Testis (tissue), 3 donors: ENCODE results near the gene GMPR. TPM values are rescaled to one million over a fixed set of nuclear protein-coding genes. Genes with fewer than 3 reads are reported as not detected.

Experiments used
- DNase-seq: peaks from one replicate; pipeline ENCODE4 v3.0.0-alpha.2; 2019
- H3K27ac ChIP-seq, 2 donors: fragments of 200-600 bp; sonication (generic); one replicate each; pipeline ENCODE4 v1.5.1; 2019
- H3K27me3 ChIP-seq: fragments of 200-600 bp; sonication (generic); one replicate; pipeline ENCODE4 v1.5.1; 2019
- H3K36me3 ChIP-seq: fragments of 200-600 bp; sonication (generic); one replicate; pipeline ENCODE4 v1.5.1; 2017; ENCODE audit warnings: low read depth; ENCODE audit errors: missing control alignments
- H3K4me1 ChIP-seq: fragments of 200-600 bp; sonication (generic); one replicate; pipeline ENCODE4 v1.5.1; 2019
- H3K4me3 ChIP-seq, 2 donors: fragments of 200-600 bp; sonication (generic); one replicate each; pipeline ENCODE4 v1.5.1; 2017 to 2019
- H3K9me3 ChIP-seq: fragments of 200-600 bp; sonication (generic); one replicate; pipeline ENCODE4 v1.5.1; 2017
- POLR2A ChIP-seq: fragments of 450-650 bp; IDR thresholded peaks from one replicate; pipeline ENCODE4 v1.6.1; 2017; ENCODE audit warnings: antibody characterized with exemption, mild to moderate bottlenecking, moderate library complexity
- WGBS, 2 donors: methylation state at CpG; one replicate each; pipeline ENCODE4 v1.1.5; 2018; 5-methylcytosine and 5-hydroxymethylcytosine counted together
- intact Hi-C: fragments of 100-400 bp; cut with DNase I; formaldehyde crosslinking; loops from one replicate; pipeline ENCODE4 v1.15.1; 2023; ENCODE audit warnings: low total_unique reads
- polyA plus RNA-seq: library from polyadenylated mRNA; stranded (reverse); fragments of 350-450 nt; fragmentation: Illumina TruSeq; extraction: RNeasy Lipid Tissue Mini Kit (QIAGEN cat#74804); gene quantifications from one replicate; pipeline ENCODE4 v1.2.3, GENCODE V29; 2014; ENCODE audit warnings: low read depth, low replicate concordance; ENCODE audit not compliant: insufficient read depth
- total RNA-seq, 2 donors: library from RNA; depleted of rRNA; stranded (reverse); fragments of >200 nt; gene quantifications; one replicate each; pipeline ENCODE4 v1.2.3, GENCODE V29; 2016
- TF ChIP-seq, protein P1 (sequence below), 3 experiments: fragments of 450-650 bp in 2 of 3; fragments of 200-600 bp in 1 of 3; sonication (generic) in 1 of 3; IDR thresholded peaks; one replicate each; pipeline ENCODE4 v1.5.1; 2016 to 2019; ENCODE audit warnings: antibody characterized with exemption in 3 of 3, mild to moderate bottlenecking in 2 of 3, moderate library complexity in 1 of 3

Gene GMPR
- total and polyA plus RNA-seq, 3 donors from 2014 or later: 121 to 215 (median 164) TPM

DNA sequence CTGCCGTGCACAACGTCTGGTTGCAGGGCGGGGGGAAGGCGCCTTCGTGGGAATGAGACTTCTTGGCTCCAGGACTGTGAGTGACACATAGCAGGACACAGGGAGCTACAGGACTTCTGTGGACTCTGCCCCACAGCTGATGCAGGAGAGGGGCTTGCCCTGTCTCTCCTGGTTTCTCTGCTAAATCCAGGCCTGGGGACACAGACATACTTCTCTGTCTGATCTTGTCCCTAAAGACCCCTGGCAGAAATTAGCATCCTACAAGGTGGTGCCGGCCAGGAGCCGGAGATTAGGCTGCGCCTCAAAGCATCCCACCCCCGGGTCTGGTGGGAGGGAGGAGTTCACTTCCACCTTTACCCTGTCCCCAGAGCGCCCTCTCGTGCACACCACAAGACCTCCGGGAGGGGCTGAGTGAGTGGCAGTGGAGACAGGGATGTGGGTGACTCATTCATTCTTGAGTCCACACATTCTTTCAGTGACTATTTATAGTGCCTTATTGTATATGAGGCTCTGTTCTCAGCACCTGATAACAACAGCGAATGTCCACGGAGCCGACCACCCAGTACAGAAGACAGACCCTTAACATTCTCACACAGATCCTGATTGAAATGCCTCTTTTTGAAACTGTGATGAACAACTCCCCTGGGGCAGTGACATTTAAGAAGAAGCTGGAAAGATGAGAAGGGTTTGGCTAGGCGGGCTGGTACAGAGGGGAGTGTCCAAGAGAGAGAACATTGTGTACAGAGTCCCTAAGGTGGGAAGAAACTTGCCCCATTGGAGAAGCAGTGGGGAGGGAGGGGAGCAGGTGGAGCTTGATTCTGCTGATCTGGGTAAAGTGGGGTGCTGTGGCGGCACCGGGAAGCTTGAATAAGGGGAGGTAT lies 39.0 kb downstream of the GMPR start:
- Histone ChIP-seq H3K9me3 (no peaks in the 10 kb centered on the region), H3K36me3 (no peaks in the 10 kb centered on the region), H3K27ac (peak overlapping the region; percentile 6 to 56), H3K4me1 (peaks cover 5% of the 10 kb centered on the region), H3K4me3 (no peak overlapping the region), H3K27me3 (no peaks in the 10 kb centered on the region)
- 33 to 59% methylated on average over 14 to 18 of the region's 18 CpGs for WGBS, 2 donors
- DNase-seq: peak; percentile 81
- intact Hi-C loops: no loop called here
- TF ChIP-seq POLR2A: no peak
- TF ChIP-seq, protein P1, sequence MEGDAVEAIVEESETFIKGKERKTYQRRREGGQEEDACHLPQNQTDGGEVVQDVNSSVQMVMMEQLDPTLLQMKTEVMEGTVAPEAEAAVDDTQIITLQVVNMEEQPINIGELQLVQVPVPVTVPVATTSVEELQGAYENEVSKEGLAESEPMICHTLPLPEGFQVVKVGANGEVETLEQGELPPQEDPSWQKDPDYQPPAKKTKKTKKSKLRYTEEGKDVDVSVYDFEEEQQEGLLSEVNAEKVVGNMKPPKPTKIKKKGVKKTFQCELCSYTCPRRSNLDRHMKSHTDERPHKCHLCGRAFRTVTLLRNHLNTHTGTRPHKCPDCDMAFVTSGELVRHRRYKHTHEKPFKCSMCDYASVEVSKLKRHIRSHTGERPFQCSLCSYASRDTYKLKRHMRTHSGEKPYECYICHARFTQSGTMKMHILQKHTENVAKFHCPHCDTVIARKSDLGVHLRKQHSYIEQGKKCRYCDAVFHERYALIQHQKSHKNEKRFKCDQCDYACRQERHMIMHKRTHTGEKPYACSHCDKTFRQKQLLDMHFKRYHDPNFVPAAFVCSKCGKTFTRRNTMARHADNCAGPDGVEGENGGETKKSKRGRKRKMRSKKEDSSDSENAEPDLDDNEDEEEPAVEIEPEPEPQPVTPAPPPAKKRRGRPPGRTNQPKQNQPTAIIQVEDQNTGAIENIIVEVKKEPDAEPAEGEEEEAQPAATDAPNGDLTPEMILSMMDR (IDR thresholded peaks at IDR 0.05): peak in 1 of 3 experiments; percentile 21

DNA sequence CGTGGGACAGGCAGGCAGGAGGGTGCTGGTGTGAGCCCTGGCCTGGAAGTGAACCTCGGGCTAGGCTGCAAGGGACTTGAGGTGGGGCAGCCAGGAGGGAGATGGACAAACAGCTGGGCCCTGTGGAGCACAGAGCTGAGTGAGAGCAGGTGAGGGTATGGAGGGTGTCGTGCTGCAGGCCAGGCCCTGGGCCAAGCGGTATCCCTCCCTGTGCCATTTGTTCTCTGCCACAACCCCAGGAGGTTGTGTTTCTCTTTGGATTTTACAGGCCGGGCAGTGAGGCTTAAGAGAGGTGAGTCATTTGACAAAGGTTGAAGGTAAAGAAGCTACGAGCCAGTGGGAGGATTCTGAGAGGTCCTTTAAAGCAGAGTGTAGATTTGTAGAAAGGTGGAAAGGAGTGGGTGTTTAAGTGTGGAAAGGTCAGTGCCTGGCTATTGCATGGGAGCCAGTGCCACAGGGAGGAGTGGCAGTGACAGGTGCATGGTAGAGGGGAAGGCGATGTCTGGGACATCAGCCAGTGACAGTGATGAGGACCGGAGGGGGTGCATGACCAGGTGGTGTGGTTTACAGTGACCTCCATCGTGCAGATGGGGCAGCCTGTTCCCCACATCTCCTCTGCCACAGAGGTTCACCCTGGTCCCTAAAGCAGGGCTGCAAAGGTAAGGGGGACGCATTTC lies 39.8 kb downstream of the GMPR start:
- WGBS, 2 donors: 71 to 79% methylated on average over 10 of the region's 10 CpGs
- H3K27ac ChIP-seq: peak overlapping the region; percentile 6 to 56
- H3K4me3 ChIP-seq: no peak overlapping the region
- peaks cover 5% of the 10 kb centered on the region for H3K4me1 ChIP-seq
- no peaks in the 10 kb centered on the region for H3K27me3 ChIP-seq
- no peaks in the 10 kb centered on the region for H3K36me3 ChIP-seq
- no peak for DNase-seq
- no peaks in the 10 kb centered on the region for H3K9me3 ChIP-seq
- TF ChIP-seq POLR2A: no peak
- TF ChIP-seq, protein P1 (IDR thresholded peaks at IDR 0.05): no peak
- intact Hi-C loops: no loop called here

DNA sequence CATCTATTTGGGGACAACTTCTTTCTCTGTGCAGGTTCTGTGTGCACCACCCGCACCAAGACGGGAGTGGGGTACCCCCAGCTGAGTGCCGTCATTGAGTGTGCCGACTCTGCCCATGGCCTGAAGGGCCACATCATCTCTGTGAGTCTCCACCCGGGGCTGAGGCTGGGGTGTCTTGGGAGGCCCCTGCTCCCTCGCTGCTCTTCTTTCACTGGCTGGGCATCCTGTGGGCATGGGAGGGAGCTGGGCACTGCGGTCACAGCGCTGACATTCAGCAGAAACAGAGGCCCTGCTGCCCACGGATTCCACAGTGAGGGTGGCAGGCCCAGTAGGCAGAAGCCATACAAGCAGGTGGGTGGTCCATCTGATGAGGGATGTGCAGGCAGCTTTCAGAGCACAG lies 40.4 kb downstream of the GMPR start:
- H3K4me3 ChIP-seq: no peak overlapping the region
- no peaks in the 10 kb centered on the region for H3K36me3 ChIP-seq
- H3K4me1 ChIP-seq: peaks cover 5% of the 10 kb centered on the region
- WGBS, 2 donors: 85 to 100% methylated on average over 4 to 9 of the region's 9 CpGs
- no peak for TF ChIP-seq POLR2A
- TF ChIP-seq, protein P1 (IDR thresholded peaks at IDR 0.05): no peak
- intact Hi-C loops: no loop called here
- H3K9me3 ChIP-seq: no peaks in the 10 kb centered on the region
- H3K27ac ChIP-seq: no peak overlapping the region
- DNase-seq: no peak
- H3K27me3 ChIP-seq: no peaks in the 10 kb centered on the region

DNA sequence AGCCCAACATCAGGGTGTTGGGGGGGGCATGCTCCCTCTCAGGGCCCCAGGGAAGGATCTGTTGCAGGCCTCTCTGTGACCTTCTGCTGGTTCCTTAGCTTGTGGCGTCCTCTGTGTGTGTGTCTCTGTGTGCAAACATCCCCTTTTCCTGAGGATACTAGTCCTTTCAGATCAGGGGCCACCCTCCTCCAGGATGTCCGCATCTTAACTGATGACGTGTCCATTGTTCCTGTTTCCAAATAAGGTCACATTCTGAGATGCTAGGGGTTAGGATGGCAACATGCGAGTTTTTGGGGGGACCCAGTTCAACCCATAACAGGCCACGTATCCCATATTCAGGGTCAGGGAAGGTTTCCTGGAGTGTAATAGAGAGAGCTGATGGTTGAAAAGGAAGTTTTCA lies 40.9 kb downstream of the GMPR start:
- H3K36me3 ChIP-seq: no peaks in the 10 kb centered on the region
- no peaks in the 10 kb centered on the region for H3K9me3 ChIP-seq
- no peaks in the 10 kb centered on the region for H3K27me3 ChIP-seq
- peaks cover 5% of the 10 kb centered on the region for H3K4me1 ChIP-seq
- no peak overlapping the region for H3K4me3 ChIP-seq
- WGBS, 2 donors: 86 to 89% methylated on average over 5 of the region's 5 CpGs
- DNase-seq: no peak
- no peak overlapping the region for H3K27ac ChIP-seq
- intact Hi-C loops: no loop called here
- TF ChIP-seq, protein P1 (IDR thresholded peaks at IDR 0.05): no peak
- TF ChIP-seq POLR2A: no peak
